Erythroblast (primary cell): ENCODE data around the gene CEBPB.

Experiments
- DNase-seq, 2 experiments: peaks; one replicate each; lab custom pipeline; 2025; lab: John Stamatoyannopoulos, UW
- GATA1 ChIP-seq: IDR thresholded peaks from 2 replicates; pipeline ENCODE4 v1.6.1; 2011; ENCODE audit warnings: low read depth, mild to moderate bottlenecking, control low read depth, low read length, moderate library complexity
- POLR2A ChIP-seq: IDR thresholded peaks from 2 replicates; pipeline ENCODE4 v1.6.1; 2011; ENCODE audit warnings: mild to moderate bottlenecking, low read length

Gene CEBPB

DNA sequence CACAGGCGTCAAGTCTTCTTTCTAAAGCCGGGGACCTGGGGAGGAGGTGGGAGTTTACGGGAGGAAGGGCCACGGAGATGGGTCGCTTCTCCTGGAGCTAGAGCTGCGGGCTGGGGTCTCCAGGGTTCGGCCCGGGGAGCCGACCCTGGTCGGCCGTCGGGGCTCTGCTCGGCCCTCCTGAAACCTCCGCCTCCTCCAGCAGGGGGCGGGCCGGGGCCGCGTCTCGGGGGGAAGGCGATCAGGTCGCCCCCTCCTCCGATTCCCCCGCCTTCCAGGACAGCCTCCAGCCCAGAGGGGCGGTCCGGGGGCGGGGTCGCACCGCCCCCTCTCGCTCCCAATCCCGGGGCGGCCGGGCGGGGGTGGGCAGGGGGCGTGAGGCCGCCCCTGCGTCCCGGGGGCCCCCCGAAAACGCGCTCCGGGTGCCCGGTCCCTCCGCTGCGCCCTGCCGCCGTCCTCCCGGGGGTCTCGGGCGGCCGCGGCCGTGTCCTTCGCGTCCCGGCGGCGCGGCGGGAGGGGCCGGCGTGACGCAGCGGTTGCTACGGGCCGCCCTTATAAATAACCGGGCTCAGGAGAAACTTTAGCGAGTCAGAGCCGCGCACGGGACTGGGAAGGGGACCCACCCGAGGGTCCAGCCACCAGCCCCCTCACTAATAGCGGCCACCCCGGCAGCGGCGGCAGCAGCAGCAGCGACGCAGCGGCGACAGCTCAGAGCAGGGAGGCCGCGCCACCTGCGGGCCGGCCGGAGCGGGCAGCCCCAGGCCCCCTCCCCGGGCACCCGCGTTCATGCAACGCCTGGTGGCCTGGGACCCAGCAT lies at the start of gene CEBPB:
Gene CEBPB (plus strand): TSS at position 580 of the 814 bp plus-strand sequence. CDS start 204 bp downstream, at position 784.
- peak; percentile 93 for TF ChIP-seq POLR2A
- no peak for TF ChIP-seq GATA1
- DNase-seq, result peak; percentile 87 to 94

DNA sequence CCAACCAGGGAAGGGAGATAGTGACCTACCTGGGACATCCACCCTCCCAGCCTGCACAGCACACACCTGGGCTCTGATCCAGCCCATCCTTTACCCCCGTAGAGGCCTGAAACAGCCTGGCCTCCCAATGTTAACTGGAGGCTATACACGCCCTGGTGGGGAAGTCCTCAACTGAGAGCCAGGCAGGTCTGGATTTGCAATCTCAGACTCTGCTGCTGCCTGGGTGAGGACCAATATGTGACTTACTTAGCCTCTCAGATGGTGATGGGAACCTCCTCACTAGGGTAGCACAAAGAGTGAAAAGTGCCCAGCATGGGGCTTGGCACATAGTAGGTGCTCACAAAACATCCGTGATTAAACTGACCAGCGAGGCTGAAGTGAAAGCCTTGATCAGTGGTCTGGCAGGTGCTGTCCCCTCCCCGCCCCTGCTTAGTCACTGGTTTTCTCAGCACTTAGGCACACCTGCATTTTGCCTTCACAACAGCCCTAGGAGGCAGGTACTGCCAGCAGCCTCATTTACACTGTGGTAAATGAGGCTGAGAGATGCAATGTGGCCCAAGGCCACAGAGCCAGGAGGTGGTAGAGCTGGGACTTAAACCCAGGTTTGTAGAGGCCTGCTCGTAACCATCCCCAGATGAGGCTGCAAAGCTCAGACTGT lies 49.5 kb upstream of the CEBPB start:
- no peak for DNase-seq
- TF ChIP-seq GATA1 (no peak), POLR2A (no peak)

DNA sequence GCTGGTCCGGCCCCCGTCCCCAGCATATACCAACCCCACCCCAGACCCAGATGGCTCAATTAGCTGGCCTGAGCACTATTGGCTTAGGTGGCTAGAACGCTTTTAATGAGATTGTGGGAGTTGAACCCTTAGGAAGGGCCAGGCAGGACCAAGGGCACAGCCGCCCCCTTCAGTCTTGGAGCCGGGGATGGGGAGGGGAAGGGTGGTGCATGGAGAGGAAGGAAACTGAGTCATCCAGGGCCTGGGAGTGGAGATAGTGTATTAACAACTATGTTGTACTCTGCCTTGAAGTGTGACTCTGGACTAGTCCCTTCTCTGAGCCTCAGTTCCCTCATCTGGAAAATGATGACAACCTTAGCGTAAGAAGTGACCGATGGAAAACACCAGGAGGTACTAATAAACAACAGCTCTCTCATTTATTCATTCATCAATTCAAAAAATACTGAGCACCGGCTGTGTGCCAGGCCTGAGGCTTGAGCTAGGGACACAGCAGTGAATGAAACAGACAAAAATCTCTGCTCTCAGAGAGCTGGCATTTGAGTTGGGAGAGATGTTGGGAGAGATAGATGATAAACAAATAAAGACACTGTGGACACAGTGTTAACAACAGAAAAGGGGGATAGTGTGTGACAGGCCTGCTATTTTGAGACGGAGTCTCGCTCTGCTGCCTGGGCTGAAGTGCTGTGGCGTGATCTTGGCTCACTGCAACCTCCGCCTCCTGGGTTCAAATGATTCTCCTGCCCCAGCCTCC lies 48.6 kb upstream of the CEBPB start:
- DNase-seq, result no peak
- TF ChIP-seq GATA1 (no peak), POLR2A (no peak)

DNA sequence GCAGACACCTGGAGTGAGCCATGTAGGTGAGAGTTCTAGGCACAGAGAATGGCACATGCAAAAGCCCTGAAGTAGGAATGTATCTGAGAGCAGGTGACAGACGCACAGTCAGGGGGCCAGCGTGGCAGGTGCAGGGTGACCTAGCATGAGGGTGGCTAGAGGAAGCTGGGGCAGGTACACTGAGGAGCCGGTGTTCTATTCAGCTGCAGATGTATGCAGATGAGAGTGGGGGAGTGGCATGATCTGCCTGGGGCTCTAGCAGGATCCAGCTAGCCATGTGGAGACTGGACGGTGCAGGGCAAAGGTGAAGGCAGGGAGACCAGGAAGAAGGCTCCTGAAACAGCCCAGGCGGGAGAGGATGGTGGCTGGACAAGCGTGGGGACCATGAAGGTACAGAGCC lies 47.8 kb upstream of the CEBPB start:
- DNase-seq, result no peak
- TF ChIP-seq GATA1 (no peak), POLR2A (no peak)

DNA sequence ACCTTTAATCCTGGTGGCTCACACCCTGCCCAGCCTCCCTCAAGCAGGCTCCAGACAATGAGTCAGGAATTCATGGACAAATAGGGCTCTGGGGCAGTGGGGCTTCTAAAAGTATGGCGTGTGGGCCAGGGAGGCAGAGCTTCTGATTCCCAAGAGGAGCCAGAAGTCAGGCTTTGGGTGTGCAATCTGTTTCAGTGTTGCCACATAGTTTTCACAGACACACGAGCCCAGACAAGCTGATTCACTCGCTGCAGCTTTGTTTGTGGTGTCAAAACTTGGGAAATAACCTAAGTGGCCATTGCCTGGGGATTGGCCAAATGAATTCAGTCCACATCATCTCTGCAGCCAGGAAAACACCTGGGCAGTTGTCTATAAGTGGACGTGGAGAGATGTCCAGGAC lies 46.3 kb upstream of the CEBPB start:
- no peak for DNase-seq
- no peak for TF ChIP-seq POLR2A
- TF ChIP-seq GATA1, result no peak

DNA sequence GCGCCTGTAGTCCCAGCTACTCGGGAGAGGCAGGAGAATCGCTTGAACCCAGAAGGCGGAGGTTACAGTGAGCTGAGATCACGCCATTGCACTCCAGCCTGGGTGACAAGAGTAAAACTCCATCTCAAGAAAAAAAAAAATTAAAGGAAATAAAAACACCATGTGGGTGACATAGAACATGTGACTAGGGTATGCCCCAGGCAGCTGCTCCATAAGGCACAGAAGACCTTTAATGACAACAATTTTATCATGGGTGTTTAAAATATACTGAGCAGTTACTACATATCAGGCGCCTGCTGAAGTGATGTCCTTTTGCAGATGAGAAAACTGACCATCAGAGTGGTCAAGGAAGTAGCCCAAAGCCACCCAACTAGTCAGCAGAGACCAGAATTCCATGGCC lies 45.1 kb upstream of the CEBPB start:
- DNase-seq, result no peak
- no peak for TF ChIP-seq GATA1
- TF ChIP-seq POLR2A, result no peak

DNA sequence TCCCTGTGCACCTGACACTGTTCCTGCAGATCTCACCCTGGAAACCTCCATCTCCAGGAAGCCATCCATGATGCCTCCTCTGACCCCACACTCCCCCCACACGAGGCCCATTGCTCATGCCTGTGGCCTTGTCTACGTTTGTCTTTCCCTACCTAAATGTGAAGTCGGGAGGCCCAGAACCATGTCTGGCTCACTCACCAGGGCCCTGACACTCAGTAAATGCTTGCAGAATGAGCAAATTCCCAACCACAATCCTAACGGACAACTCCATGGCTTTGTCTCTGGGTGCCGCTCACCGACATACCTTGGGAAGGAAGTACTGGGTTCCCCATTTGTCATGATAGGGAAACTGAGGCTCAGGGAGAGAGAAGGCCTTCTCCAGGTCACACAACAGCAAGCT lies 44.4 kb upstream of the CEBPB start:
- no peak for DNase-seq

DNA sequence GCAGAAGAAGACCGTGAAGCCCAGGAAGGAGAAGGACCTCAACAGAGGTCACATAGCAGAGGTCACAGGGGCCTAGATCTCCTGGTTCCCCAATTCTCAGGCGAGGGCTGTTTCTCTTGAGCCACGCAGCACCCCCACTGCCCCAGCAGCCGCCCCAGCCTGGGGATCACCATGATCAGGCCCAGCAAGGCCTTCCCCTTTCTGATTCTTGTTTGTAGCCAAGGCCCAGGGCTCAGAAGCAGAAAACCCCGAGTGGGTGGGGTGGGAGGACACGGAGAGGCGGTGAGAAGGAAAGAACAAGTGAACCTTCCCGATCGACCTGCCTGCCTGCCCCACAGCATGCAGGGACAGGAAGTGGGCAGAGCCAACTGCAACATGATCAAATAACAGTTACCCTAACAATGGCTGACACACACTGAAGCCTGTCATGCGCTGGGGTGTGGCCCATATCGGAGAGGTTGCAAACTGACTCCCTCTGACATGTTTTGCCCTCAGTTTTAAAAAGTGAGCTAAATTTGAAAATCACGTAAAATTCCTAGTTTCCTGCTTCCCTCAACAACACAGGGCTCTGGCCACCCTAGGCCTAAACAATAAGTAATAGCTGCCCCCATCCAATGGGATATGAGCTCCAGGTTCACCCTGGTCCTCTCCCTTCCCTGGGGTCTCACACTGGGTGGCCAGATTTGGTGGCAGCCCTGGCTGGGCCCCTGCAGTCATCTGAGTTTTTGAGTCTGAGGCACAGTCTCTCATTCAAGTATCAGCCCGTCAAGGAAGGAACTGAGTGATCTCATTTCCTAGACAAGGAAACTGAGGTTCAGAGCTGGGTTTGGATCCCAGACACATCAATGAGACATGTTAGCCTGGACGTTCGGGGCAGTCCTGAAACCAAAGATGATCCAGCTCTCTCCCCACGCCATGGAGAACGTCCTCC lies 43.6 kb upstream of the CEBPB start:
- peak; percentile 70 to 75 for DNase-seq
- peak; percentile 73 for TF ChIP-seq POLR2A
- no peak for TF ChIP-seq GATA1

More for the DNA sequence above, 44.4 kb upstream of the CEBPB start:
- no peak for TF ChIP-seq POLR2A
- no peak for TF ChIP-seq GATA1

DNA sequence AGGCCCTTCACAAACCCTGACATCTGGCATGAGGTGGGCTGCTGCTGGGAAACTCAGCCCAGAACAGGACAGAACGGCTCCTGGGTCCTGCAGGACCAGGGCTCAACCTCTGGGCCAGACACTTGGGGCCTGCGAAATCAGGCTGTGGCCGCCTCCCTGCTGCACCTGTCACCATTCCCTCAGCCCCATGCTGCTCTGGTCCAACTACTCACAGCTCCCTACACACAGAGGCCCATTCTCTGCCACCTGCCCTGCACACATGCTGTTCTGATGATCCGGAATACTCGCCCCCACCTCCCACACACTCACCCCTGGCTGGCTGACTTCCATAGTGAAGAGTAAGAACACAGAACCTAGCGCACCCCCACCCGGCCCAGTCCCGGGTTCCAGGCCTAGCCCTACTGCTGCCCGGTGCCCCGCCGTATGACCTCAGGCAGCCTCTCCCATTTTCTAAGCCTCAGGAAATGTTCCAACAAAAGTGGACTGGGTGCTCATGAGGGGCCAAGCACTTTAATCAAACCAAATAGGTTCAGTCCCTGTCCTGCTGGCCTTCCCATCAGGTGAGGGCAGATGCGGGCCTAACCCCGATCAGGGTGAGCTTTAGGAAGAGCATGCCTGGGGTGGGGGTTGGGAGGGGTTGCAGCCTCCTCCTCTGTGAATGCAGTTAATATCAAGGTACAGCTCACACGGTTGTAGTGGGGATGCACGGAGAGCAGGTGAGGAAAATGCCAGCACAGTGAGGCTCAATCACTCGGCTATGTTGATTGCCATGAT lies 41.0 kb upstream of the CEBPB start:
- DNase-seq, result no peak
- TF ChIP-seq GATA1 (no peak), POLR2A (no peak)

DNA sequence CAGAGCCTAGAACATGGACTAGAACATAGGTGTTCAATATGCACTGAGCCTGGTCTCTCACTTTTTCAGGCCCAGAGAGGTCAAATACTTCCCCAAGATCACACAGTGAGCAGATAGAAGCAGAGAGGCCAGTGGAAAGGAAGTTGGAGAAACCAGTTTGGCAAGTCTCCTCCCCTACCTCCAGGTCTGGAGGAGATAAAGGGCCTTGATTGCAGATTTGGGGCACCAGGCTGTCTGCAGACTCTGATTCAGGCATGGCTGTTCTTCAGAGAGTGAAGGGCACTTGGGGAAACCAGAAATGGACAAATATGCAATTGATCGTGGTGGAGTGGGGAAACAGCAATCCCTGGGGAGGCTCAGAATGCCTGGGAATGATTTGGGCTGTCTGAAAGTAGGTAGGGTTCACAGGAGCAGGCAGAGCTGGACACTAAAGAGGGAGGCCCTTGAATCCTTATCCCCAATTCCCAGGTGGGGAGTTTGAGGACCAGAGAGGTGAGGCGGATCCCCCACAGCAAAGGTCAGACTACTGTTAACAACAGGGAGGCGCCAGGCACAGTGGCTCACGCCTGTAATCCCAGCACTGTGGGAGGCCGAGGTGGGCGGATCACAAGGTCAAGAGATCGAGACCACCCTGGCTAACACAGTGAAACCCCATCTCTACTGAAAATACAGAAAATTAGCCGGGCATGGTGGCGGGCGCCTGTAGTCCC lies 39.4 kb upstream of the CEBPB start:
- DNase-seq, result peak; percentile 64 to 83
- TF ChIP-seq GATA1, result no peak

DNA sequence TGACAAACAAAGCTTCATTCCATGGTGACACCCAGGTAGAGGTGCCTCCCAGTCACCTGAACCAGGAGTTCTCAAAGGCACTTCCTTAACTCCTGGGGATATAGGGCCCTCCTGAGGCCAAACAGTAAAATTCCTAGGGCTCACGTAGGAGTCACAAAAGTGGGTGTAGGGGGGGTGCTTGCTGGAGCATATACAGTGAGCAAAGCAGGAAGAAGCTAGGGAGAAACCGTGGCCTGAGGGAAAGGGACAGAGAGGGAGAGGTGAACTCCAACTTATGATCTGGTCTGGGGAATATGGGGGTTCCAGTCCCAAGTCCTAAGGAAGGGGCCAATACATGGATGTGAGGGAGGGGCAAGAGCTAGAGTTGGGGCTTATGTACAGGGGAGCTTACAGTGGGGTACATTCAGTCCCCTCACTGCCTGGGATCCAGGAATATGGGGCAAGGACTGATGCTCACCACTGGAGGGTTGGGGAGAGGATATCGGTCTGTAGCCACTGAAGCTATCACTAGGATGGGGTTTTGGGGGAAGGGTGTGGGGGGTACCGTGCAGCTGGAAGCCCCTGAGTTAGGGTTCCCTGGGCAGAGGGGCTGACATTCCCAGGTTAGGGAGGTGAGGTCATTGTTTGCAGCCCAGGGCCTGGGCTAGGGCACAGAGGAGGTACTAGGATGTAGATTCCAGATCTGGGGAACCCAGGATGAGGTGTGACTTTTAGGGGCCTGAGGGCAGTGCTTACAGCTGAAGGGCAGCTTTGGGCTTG lies 38.1 kb upstream of the CEBPB start:
- peak in 1 of 2 experiments; percentile 51 for DNase-seq
- no peak for TF ChIP-seq POLR2A
- no peak for TF ChIP-seq GATA1

DNA sequence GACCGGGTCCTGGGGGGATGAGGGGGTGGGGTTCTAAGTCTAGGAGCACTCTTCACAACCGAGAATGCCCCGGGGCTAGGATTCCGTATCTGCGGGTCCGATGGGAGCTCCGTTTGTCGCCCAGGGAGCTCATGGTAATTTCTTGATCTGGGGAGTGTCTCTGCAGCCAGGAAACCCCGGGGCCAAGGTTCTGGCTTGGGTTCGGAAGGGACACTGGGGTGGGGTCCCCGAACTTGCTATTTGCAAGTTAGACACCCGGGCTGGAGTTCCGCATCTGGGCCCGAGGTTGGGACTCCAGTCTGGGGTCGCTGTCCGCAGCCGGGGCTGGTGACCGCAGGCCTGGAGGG lies 37.5 kb upstream of the CEBPB start:
- TF ChIP-seq GATA1, result no peak
- TF ChIP-seq POLR2A, result no peak
- DNase-seq, result peak in 1 of 2 experiments; percentile 77
